Urinary bladder (tissue), 4 donors: ENCODE results near the gene COL17A1. TPM values are rescaled to one million over a fixed set of nuclear protein-coding genes. Genes with fewer than 3 reads are reported as not detected.

ENCODE experiments used
- DNase-seq: peaks from one replicate; pipeline ENCODE4 v3.0.0-alpha.2; 2015; ENCODE audit errors: extremely low spot score
- H3K27ac ChIP-seq: one replicate; pipeline ENCODE4 v1.5.1; 2013; ENCODE audit warnings: low read depth, mild to moderate bottlenecking, moderate library complexity
- H3K36me3 ChIP-seq: one replicate; pipeline ENCODE4 v1.6.1; 2013; ENCODE audit warnings: mild to moderate bottlenecking, moderate library complexity; ENCODE audit not compliant: insufficient read depth
- H3K4me1 ChIP-seq: one replicate; pipeline ENCODE4 v1.6.1; 2013; ENCODE audit warnings: mild to moderate bottlenecking, moderate library complexity; ENCODE audit not compliant: insufficient read depth
- H3K4me3 ChIP-seq: one replicate; pipeline ENCODE4 v1.5.1; 2013; ENCODE audit warnings: low read depth, low read length
- WGBS: extraction: QIAGEN DNeasy Blood & Tissue Kit; methylation state at CpG from one replicate; pipeline ENCODE4 v1.1.7; 2013; 5-methylcytosine and 5-hydroxymethylcytosine counted together
- polyA plus RNA-seq: library from polyadenylated mRNA; stranded (reverse); fragments of 200-250 nt; gene quantifications from one replicate; pipeline ENCODE4 v1.2.3, GENCODE V29; 2013
- total RNA-seq: library from RNA; depleted of rRNA; stranded (reverse); fragments of >200 nt; gene quantifications from one replicate; pipeline ENCODE4 v1.2.3, GENCODE V29; 2014
- donor health status: healthy with polysubstance abuse.
- donor health status: healthy.

COL17A1 gene
- total and polyA plus RNA-seq, 2 donors: 9.3 to 9.8 TPM

GRCh38 chr10:104040382-104040781 lies 45.3 kb downstream of the COL17A1 start:
- no peak for DNase-seq
- Histone ChIP-seq H3K36me3 (no peaks in the 10 kb centered on the region), H3K27ac (no peak overlapping the region), H3K4me1 (no peaks in the 10 kb centered on the region), H3K4me3 (no peak overlapping the region)
- 74% methylated on average over 6 of the region's 6 CpGs for WGBS

GRCh38 chr10:104038958-104039752 lies 46.5 kb downstream of the COL17A1 start:
- Histone ChIP-seq H3K36me3 (no peaks in the 10 kb centered on the region), H3K27ac (no peak overlapping the region), H3K4me1 (no peaks in the 10 kb centered on the region), H3K4me3 (no peak overlapping the region)
- DNase-seq: no peak
- WGBS: 94% methylated on average over 7 of the region's 7 CpGs

GRCh38 chr10:104038537-104038936 lies 47.1 kb downstream of the COL17A1 start:
- H3K27ac ChIP-seq: no peak overlapping the region
- H3K4me3 ChIP-seq: no peak overlapping the region
- no peak for DNase-seq
- H3K4me1 ChIP-seq: no peaks in the 10 kb centered on the region
- H3K36me3 ChIP-seq: no peaks in the 10 kb centered on the region
- 86% methylated on average over 8 of the region's 8 CpGs for WGBS

GRCh38 chr10:104037261-104037951 lies 48.3 kb downstream of the COL17A1 start:
- 83% methylated on average over 16 of the region's 16 CpGs for WGBS
- H3K4me3 ChIP-seq: no peak overlapping the region
- no peak for DNase-seq

GRCh38 chr10:104036518-104037260 lies 49.0 kb downstream of the COL17A1 start:
- H3K4me3 ChIP-seq: no peak overlapping the region
- DNase-seq: no peak
- H3K4me1 ChIP-seq: no peaks in the 10 kb centered on the region
- H3K36me3 ChIP-seq: no peaks in the 10 kb centered on the region
- H3K27ac ChIP-seq: no peak overlapping the region
- 75% methylated on average over 21 of the region's 21 CpGs for WGBS

More at GRCh38 chr10:104037261-104037951, 48.3 kb downstream of the COL17A1 start:
- H3K27ac ChIP-seq: no peak overlapping the region
- H3K36me3 ChIP-seq: no peaks in the 10 kb centered on the region
- no peaks in the 10 kb centered on the region for H3K4me1 ChIP-seq

GRCh38 chr10:104036069-104036384 lies 49.7 kb downstream of the COL17A1 start:
- no peak for DNase-seq
- no peak overlapping the region for H3K27ac ChIP-seq

GRCh38 chr10:104035194-104036068 lies 50.2 kb downstream of the COL17A1 start:
- Histone ChIP-seq H3K27ac (no peak overlapping the region), H3K4me3 (no peak overlapping the region), H3K36me3 (no peaks in the 10 kb centered on the region), H3K4me1 (no peaks in the 10 kb centered on the region)
- WGBS: 81% methylated on average over 18 of the region's 18 CpGs
- no peak for DNase-seq

More at GRCh38 chr10:104036069-104036384, 49.7 kb downstream of the COL17A1 start:
- H3K4me3 ChIP-seq: no peak overlapping the region
- no peaks in the 10 kb centered on the region for H3K4me1 ChIP-seq
- 62% methylated on average over 3 of the region's 3 CpGs for WGBS
- no peaks in the 10 kb centered on the region for H3K36me3 ChIP-seq

GRCh38 chr10:104034401-104035193 lies 51.1 kb downstream of the COL17A1 start:
- no peaks in the 10 kb centered on the region for H3K36me3 ChIP-seq
- DNase-seq: no peak
- H3K4me1 ChIP-seq: no peaks in the 10 kb centered on the region
- no peak overlapping the region for H3K27ac ChIP-seq
- no peak overlapping the region for H3K4me3 ChIP-seq
- 66% methylated on average over 23 of the region's 23 CpGs for WGBS

- Histone ChIP-seq H3K4me1 (no peaks in the 10 kb centered on the region), H3K27ac (no peak overlapping the region)
- WGBS: 86% methylated on average over 11 of the region's 11 CpGs
Observed at GRCh38 chr10:104033966-104034365, 51.7 kb downstream of the COL17A1 start.

GRCh38 chr10:104033401-104033930 lies 52.2 kb downstream of the COL17A1 start:
- DNase-seq: no peak
- Histone ChIP-seq H3K36me3 (peaks cover 1% of the 10 kb centered on the region), H3K4me1 (no peaks in the 10 kb centered on the region), H3K4me3 (no peak overlapping the region), H3K27ac (no peak overlapping the region)
- 77% methylated on average over 12 of the region's 12 CpGs for WGBS

More at GRCh38 chr10:104033966-104034365, 51.7 kb downstream of the COL17A1 start:
- H3K4me3 ChIP-seq: no peak overlapping the region
- DNase-seq: no peak
- H3K36me3 ChIP-seq: no peaks in the 10 kb centered on the region

GRCh38 chr10:104032144-104032775 lies 53.4 kb downstream of the COL17A1 start:
- no peak overlapping the region for H3K27ac ChIP-seq
- H3K4me1 ChIP-seq: no peaks in the 10 kb centered on the region
- WGBS: 83% methylated on average over 7 of the region's 7 CpGs
- peaks cover 1% of the 10 kb centered on the region for H3K36me3 ChIP-seq
- H3K4me3 ChIP-seq: no peak overlapping the region
- no peak for DNase-seq

- 78% methylated on average over 2 of the region's 2 CpGs for WGBS
- Histone ChIP-seq H3K36me3 (peaks cover 1% of the 10 kb centered on the region), H3K27ac (no peak overlapping the region), H3K4me3 (no peak overlapping the region), H3K4me1 (no peaks in the 10 kb centered on the region)
- DNase-seq: no peak
Observed at GRCh38 chr10:104031631-104032030, 54.0 kb downstream of the COL17A1 start.
